A673 (cell line): ENCODE data around the gene PLOD3.

ENCODE experiments used
- CTCF ChIP-seq: fragments of 300-800, 200-600 bp; sonication (generic); conservative IDR thresholded peaks from 2 replicates; pipeline ENCODE4 v1.5.1; 2017; ENCODE audit warnings: low read depth, mild to moderate bottlenecking, antibody characterized with exemption, low read length, moderate library complexity, mixed read lengths
- EZH2 ChIP-seq: fragments of 200-600 bp; sonication (generic); IDR thresholded peaks from 2 replicates; pipeline ENCODE4 v1.6.1; 2017; ENCODE audit warnings: borderline replicate concordance, low read depth, mild to moderate bottlenecking, mixed read lengths, antibody characterized with exemption, low read length; ENCODE audit not compliant: poor library complexity, severe bottlenecking

GRCh38 chr7:101174322-101174854 is 43.0 kb downstream of the PLOD3 start:
- no peak for TF ChIP-seq CTCF
- no peak for TF ChIP-seq EZH2
